GM21576 (cell line): Measurements from ENCODE around the gene MYBPC3.
A peak's percentile ranks its signal among the peaks of the same experiment; 100 is the strongest.
"Not testable (repeated sequence)": the region's sequence is repeated elsewhere in the genome, so short reads cannot be mapped to it uniquely, and the experiment has no call there.

ENCODE experiments used
- ATAC-seq: cut with Tn5 transposase; IDR thresholded peaks from one replicate; pipeline ENCODE4 v1.9.1; 2021; ENCODE audit warnings: mild to moderate bottlenecking, moderate library complexity; ENCODE audit not compliant: unreplicated experiment

Gene MYBPC3

GRCh38 chr11:47327025-47327424 lies 25.5 kb downstream of the MYBPC3 start:
- ATAC-seq = no peak

GRCh38 chr11:47326198-47326597 lies 26.3 kb downstream of the MYBPC3 start:
- no peak for ATAC-seq

GRCh38 chr11:47325271-47326041 lies 27.0 kb downstream of the MYBPC3 start:
- no peak for ATAC-seq

GRCh38 chr11:47324520-47324919 lies 28.0 kb downstream of the MYBPC3 start:
- ATAC-seq = no peak

GRCh38 chr11:47318166-47318565 lies 34.3 kb downstream of the MYBPC3 start:
- ATAC-seq = no peak

GRCh38 chr11:47317064-47317828 lies 35.3 kb downstream of the MYBPC3 start:
- peak; percentile 50 for ATAC-seq

- ATAC-seq = not testable (repeated sequence)
These were observed 36.0 kb downstream of the MYBPC3 start for GRCh38 chr11:47316501-47316900.

- no peak for ATAC-seq
These were observed 37.5 kb downstream of the MYBPC3 start for GRCh38 chr11:47314992-47315391.

GRCh38 chr11:47308050-47308823 lies 44.3 kb downstream of the MYBPC3 start:
- no peak for ATAC-seq

GRCh38 chr11:47306484-47306844 lies 46.0 kb downstream of the MYBPC3 start:
- ATAC-seq = no peak

- ATAC-seq = no peak
These were observed 46.6 kb downstream of the MYBPC3 start for GRCh38 chr11:47305734-47306483.

- no peak for ATAC-seq
These were observed 49.6 kb downstream of the MYBPC3 start for GRCh38 chr11:47302853-47303252.

- no peak for ATAC-seq
These were observed 53.4 kb downstream of the MYBPC3 start for GRCh38 chr11:47299078-47299477.

GRCh38 chr11:47296045-47296444 lies 56.5 kb downstream of the MYBPC3 start:
- ATAC-seq = no peak

- no peak for ATAC-seq
These were observed 57.1 kb downstream of the MYBPC3 start for GRCh38 chr11:47295385-47295784.

- ATAC-seq = no peak
These were observed 62.6 kb downstream of the MYBPC3 start for GRCh38 chr11:47289856-47290255.

- no peak for ATAC-seq
These were observed 64.4 kb downstream of the MYBPC3 start for GRCh38 chr11:47288066-47288465.

- ATAC-seq = no peak
These were observed 66.3 kb downstream of the MYBPC3 start for GRCh38 chr11:47285969-47286770.

GRCh38 chr11:47284151-47284550 lies 68.4 kb downstream of the MYBPC3 start:
- ATAC-seq = no peak

GRCh38 chr11:47282462-47282861 lies 70.0 kb downstream of the MYBPC3 start:
- no peak for ATAC-seq
